ENCODE results near the gene ING3. TPM values are rescaled to one million over a fixed set of nuclear protein-coding genes. Genes with fewer than 3 reads are reported as not detected.
A peak's percentile ranks its signal among the peaks of the same experiment; 100 is the strongest.

ING3 gene
- polyA plus RNA-seq, 1 of the 3 experiments (the other 2 are of a cell fraction): 8.3 TPM

GRCh38 chr7:120973849-120974248 lies 23.3 kb downstream of the ING3 start:
- H3K36me3 ChIP-seq (replicated peaks in 1 of 2; ENCODE audit: control insufficient read depth in 1 of 2, insufficient read depth in 2 of 2, low read length in 1 of 2): peaks cover 64 to 78% of the 10 kb centered on the region in 2 experiments
- CTCF ChIA-PET: interaction anchor here (1.0 to 4.7 kb wide), 3 partner anchors 13 to 107 kb away, joined by 4 to 41 read pairs (median 5); partner anchors contain the start of gene CPED1
- no peak for DNase-seq

GRCh38 chr7:120979765-120980499 lies 29.4 kb downstream of the ING3 start:
- ChIA-PET POLR2A (interaction anchor here (1.3 kb wide), 1 partner anchor 29 kb away, joined by 4 read pairs; the partner anchor contains the start of gene ING3), CTCF (interaction anchor here (0.5 to 2.1 kb wide), 8 partner anchors 8 to 1362 kb away, joined by 3 to 7 read pairs (median 3); partner anchors contain the start of gene CPED1)
- Histone ChIP-seq H2AFZ (ENCODE audit: low read depth) (no peak overlapping the region), H3K79me2 (ENCODE audit: insufficient read depth) (no peaks in the 10 kb centered on the region), H3K27me3 (ENCODE audit: insufficient read depth) (no peaks in the 10 kb centered on the region), H3K4me2 (0 out of 2 replicates have a peak overlapping the region, but pooled peaks have one; percentile 1), H3K27ac (ENCODE audit: low read depth in 2 of 2, low read length in 1 of 2) (peak overlapping the region in 1 of 2 experiments; percentile 12; a peak in 2 of 4 replicates), H4K20me1 (ENCODE audit: insufficient read depth) (no peaks in the 10 kb centered on the region), H3K4me3 (ENCODE audit: low read depth in 2 of 2, low read length in 1 of 2) (no peak overlapping the region), H3K9me2 (no peaks in the 10 kb centered on the region), H3K4me1 (ENCODE audit: control insufficient read depth in 1 of 2, insufficient read depth in 2 of 2, low read depth in 1 of 2, low read length in 1 of 2) (peaks cover 0 to 1% of the 10 kb centered on the region in 2 experiments; a peak in 1 of 4 replicates), H3F3A (replicated peaks; ENCODE audit: insufficient read depth) (peaks cover 14% of the 10 kb centered on the region), H3K36me3 (replicated peaks in 1 of 2; ENCODE audit: control insufficient read depth in 1 of 2, insufficient read depth in 2 of 2, low read length in 1 of 2) (peaks cover 19 to 21% of the 10 kb centered on the region in 2 experiments), H3K9me3 (no peaks in the 10 kb centered on the region), H3K9ac (no peak overlapping the region)
- DNase-seq: no peak
- WGBS (ENCODE audit: low lambda C conversion rate): 54% methylated on average over 1 of the region's 1 CpG
- no peak for TF ChIP-seq USF1 (IDR thresholded peaks at IDR 0.05; ENCODE audit: borderline replicate concordance, low read depth)
- 0 out of 4 replicates have a peak, but pooled peaks of 1 of the 2 experiments have one; percentile 9 for TF ChIP-seq EP300 (IDR thresholded peaks at IDR 0.05; ENCODE audit: borderline replicate concordance in 1 of 2, low read depth in 1 of 2, low read length in 1 of 2)
- TF ChIP-seq ZBTB33 (IDR thresholded peaks at IDR 0.05; ENCODE audit: borderline replicate concordance, low read depth): no peak
- TF ChIP-seq JUND (IDR thresholded peaks at IDR 0.05): 0 out of 2 replicates have a peak, but pooled peaks have one; percentile 10
- no peak for TF ChIP-seq NRF1 (IDR thresholded peaks at IDR 0.05; ENCODE audit: low read depth, low read length)
- TF ChIP-seq GATA2 (CRISPR knock-in tag; IDR thresholded peaks at IDR 0.05): no peak
- TF ChIP-seq USF2 (IDR thresholded peaks at IDR 0.05; ENCODE audit: borderline replicate concordance, low read depth, low read length): no peak
- TF ChIP-seq CTCF (IDR thresholded peaks at IDR 0.05): no peak

More at GRCh38 chr7:120973849-120974248, 23.3 kb downstream of the ING3 start:
- Histone ChIP-seq H3K4me3 (ENCODE audit: low read depth in 2 of 2, low read length in 1 of 2) (no peak overlapping the region), H3K4me1 (ENCODE audit: control insufficient read depth in 1 of 2, insufficient read depth in 2 of 2, low read depth in 1 of 2, low read length in 1 of 2) (no peaks in the 10 kb centered on the region), H2AFZ (ENCODE audit: low read depth) (no peak overlapping the region), H3K27ac (ENCODE audit: low read depth in 2 of 2, low read length in 1 of 2) (no peak overlapping the region), H3K27me3 (ENCODE audit: insufficient read depth) (no peaks in the 10 kb centered on the region), H3K9ac (no peak overlapping the region), H3F3A (replicated peaks; ENCODE audit: insufficient read depth) (no peaks in the 10 kb centered on the region), H3K9me2 (no peaks in the 10 kb centered on the region), H3K4me2 (no peak overlapping the region), H3K79me2 (ENCODE audit: insufficient read depth) (no peaks in the 10 kb centered on the region), H4K20me1 (ENCODE audit: insufficient read depth) (no peaks in the 10 kb centered on the region), H3K9me3 (no peaks in the 10 kb centered on the region)
- POLR2A ChIA-PET: no interaction called here
- WGBS (ENCODE audit: low lambda C conversion rate): 100% methylated on average over 1 of the region's 1 CpG
- TF ChIP-seq YY1 (IDR thresholded peaks at IDR 0.05; ENCODE audit: low read depth) (no peak), CTCF (IDR thresholded peaks at IDR 0.05) (no peak), PBX3 (IDR thresholded peaks at IDR 0.05) (no peak)

All from SK-N-SH (cell line).